H1 (cell line): ENCODE data around the gene LMOD2.

ENCODE experiments used
- CTCF ChIP-seq, 3 experiments: IDR thresholded peaks; 1 replicate in 2 of 3; 2 replicates in 1 of 3; pipeline versions ENCODE4 v1.5.1 to v1.6.1; 2011; ENCODE audit warnings: low read length in 3 of 3, mild to moderate bottlenecking in 3 of 3, inconsistent platforms in 2 of 3, low read depth in 1 of 3, moderate library complexity in 1 of 3; ENCODE audit not compliant: insufficient read depth in 1 of 3; ENCODE audit errors: control extremely low read depth in 1 of 3
- EGR1 ChIP-seq: IDR thresholded peaks from 2 replicates; pipeline ENCODE4 v1.6.1; 2011; ENCODE audit warnings: low read depth, low read length, borderline replicate concordance
- EP300 ChIP-seq, 2 experiments: IDR thresholded peaks; 1 replicate in 1 of 2; 2 replicates in 1 of 2; pipeline ENCODE4 v1.6.1; 2011 to 2012; ENCODE audit warnings: low read depth in 2 of 2, low read length in 2 of 2, mild to moderate bottlenecking in 2 of 2, borderline replicate concordance in 1 of 2, inconsistent platforms in 1 of 2, moderate library complexity in 1 of 2
- POLR2A ChIP-seq, 2 experiments: IDR thresholded peaks; 1 replicate in 1 of 2; 2 replicates in 1 of 2; pipeline ENCODE4 v1.6.1; 2011; ENCODE audit warnings: low read depth in 2 of 2, low read length in 2 of 2, mild to moderate bottlenecking in 2 of 2; ENCODE audit errors: control extremely low read depth in 1 of 2
- POU5F1 ChIP-seq: IDR thresholded peaks from 2 replicates; pipeline ENCODE4 v1.6.1; 2011; ENCODE audit warnings: low read depth, mild to moderate bottlenecking, low read length, moderate library complexity
- RAD21 ChIP-seq, 2 experiments: IDR thresholded peaks in 1 of 2; conservative IDR thresholded peaks in 1 of 2; 2 replicates each; pipeline ENCODE4 v1.6.1; 2011; ENCODE audit warnings: low read depth in 2 of 2, low read length in 2 of 2, improper control_type of control experiment in 1 of 2, inconsistent platforms in 1 of 2, mild to moderate bottlenecking in 1 of 2, moderate library complexity in 1 of 2
- YY1 ChIP-seq: IDR thresholded peaks from 2 replicates; pipeline ENCODE4 v1.6.1; 2011; ENCODE audit warnings: low read depth, mild to moderate bottlenecking, low read length
- ZNF274 ChIP-seq: IDR thresholded peaks from 2 replicates; pipeline ENCODE4 v1.7.0; 2012; ENCODE audit warnings: low read length, borderline replicate concordance; ENCODE audit errors: extremely low read depth

GRCh38 chr7:123655614-123656013, at the start of gene LMOD2:
- TF ChIP-seq POLR2A (IDR thresholded peaks at IDR 0.05; ENCODE audit: control extremely low read depth in 1 of 2, low read depth in 2 of 2, low read length in 2 of 2) (no peak), ZNF274 (no peak), YY1 (no peak), CTCF (IDR thresholded peaks at IDR 0.05; ENCODE audit: control extremely low read depth in 1 of 3, insufficient read depth in 1 of 3, low read depth in 1 of 3, low read length in 3 of 3) (no peak), EP300 (IDR thresholded peaks at IDR 0.05; ENCODE audit: borderline replicate concordance in 1 of 2, low read depth in 2 of 2, low read length in 2 of 2) (no peak), RAD21 (IDR thresholded peaks at IDR 0.05 in 1 of 2, conservative IDR thresholded peaks at IDR 0.05 in 1 of 2; ENCODE audit: low read depth in 2 of 2, low read length in 2 of 2) (no peak), POU5F1 (no peak), EGR1 (no peak)
